NCI-H1092 (cell line): ENCODE measurements around the gene CHFR.
"Not testable (repeated sequence)": the region's sequence is repeated elsewhere in the genome, so short reads cannot be mapped to it uniquely, and the experiment has no call there.

ENCODE experiments used
- DNase-seq: peaks from one replicate; lab custom pipeline; 2025; lab: John Stamatoyannopoulos, UW

Gene CHFR

GRCh38 chr12:132807295-132808092, 79.9 kb downstream of the CHFR start:
- DNase-seq: no peak

GRCh38 chr12:132806857-132807256, 80.5 kb downstream of the CHFR start:
- no peak for DNase-seq

DNA sequence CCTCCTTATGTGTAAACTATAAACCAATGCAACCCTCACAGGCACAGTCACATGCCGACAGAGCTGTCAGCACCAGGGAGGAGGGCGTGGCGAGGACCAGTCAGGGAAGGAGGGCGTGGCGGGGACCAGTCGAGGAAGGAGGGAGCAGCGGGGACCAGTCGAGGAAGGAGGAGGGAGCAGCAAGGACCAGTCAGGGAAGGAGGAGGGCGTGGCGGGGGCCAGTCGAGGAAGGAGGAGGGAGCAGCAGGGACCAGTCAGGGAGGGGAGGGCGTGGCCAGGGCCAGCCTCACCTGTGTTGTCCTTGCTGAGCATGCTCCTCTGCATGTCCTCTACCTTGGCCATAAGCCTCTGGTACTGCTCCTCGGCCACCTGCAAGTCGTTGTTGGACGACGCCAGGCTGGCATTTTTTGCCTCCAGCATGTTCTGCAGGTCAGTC, 83.0 kb downstream of the CHFR start:
- no peak for DNase-seq

DNA sequence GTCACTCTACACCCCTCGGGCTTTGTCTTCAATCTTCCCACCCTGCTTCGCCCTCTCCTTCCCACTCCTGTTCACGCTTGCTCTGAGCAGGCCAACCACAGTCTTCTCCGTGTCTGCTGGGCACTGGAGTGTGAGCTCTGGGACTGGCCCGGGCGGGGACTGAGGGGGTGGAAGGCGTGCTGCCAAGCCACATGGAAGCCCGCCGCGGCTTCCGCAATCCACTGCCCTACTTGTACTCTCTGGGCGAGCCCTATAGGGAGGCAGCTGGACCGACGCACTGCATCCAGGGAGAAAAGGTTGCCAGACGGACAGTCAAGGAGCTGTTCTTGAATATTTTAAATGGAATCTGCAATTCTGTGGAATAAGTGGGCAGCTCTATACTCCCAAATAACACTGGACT, 83.5 kb downstream of the CHFR start:
- no peak for DNase-seq

GRCh38 chr12:132803125-132803524, 84.3 kb downstream of the CHFR start:
- no peak for DNase-seq

DNA sequence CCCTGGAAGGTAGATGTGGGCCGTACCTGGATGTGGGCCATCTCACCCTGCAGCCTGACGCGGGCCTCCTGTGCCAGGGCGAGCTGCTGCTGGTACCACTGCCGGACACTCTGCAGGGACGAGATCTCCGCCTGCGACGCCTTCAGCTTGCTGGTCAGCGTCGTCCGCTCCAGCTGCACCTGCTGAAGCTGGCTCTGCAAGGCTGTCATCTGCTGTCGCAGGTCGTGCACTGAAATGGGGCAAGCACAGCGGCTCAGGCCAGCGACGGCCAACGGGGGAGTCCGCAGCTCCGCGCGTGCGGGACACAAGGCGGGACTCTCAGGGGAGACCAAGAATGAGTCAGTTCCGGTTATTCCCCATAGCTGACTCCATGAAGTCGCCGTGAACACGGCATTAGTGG, 85.7 kb downstream of the CHFR start:
- DNase-seq: no peak

DNA sequence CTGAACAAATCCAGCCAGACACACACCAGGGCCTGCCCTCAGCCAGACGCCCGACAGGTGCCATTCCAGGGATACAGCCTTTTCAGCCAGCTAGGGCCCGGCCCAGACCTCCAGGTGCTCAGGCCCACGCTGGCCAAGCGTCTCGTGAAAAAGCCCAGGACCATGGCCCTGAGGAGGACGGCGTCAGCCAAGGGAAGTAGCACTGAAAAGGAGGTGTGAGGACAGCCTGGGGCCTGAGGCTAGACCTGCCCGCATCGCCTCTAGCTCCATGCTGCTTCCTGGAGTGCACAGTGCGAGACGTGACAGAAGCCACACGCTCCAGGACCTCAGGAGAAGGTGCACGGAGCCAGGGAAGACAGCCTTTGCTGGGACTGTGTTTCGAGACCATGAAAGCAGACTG, 88.6 kb downstream of the CHFR start:
- DNase-seq: no peak

DNA sequence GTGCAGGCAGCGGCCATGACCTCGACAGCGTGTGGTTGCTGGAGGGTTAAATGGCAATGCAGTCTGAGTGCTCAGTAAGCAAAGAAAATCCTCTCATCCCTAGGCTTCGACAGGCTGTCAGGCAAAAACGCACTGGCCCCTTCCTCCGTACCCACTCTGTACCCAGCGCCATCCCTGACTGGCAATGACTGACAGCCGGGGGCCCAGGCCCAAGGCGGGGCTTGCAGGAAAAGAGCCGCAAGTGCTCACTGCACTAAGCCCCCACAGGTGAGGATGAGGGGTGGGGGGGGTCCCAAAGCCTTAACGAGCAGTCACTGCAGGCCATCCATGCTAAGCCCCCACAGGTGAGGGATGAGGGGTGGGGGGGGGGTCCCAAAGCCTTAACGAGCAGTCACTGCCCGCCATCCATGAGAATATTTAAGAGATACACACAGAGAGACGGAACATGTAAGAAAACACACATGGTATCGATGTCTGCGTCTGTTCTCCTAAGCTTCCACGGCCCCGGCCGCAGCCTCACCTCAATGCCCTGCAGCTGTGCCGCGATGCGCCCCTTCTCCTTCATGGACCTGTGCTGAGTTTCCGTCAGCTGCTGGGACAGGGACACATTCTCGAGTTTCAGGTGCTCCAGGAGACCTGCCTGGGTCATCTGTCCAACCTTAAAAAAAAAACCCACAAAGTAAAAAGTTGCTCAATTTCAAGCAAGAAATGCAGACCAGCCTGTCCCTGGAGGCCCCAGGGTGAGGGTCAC, 89.4 kb downstream of the CHFR start:
- no peak for DNase-seq

GRCh38 chr12:132795847-132796246, 91.6 kb downstream of the CHFR start:
- no peak for DNase-seq

GRCh38 chr12:132791940-132792339, 95.5 kb downstream of the CHFR start:
- DNase-seq: not testable (repeated sequence)

GRCh38 chr12:132789099-132789471, 98.3 kb downstream of the CHFR start:
- DNase-seq: no peak

- DNase-seq: no peak
Measured at GRCh38 chr12:132788375-132789098, 98.9 kb downstream of the CHFR start.

DNA sequence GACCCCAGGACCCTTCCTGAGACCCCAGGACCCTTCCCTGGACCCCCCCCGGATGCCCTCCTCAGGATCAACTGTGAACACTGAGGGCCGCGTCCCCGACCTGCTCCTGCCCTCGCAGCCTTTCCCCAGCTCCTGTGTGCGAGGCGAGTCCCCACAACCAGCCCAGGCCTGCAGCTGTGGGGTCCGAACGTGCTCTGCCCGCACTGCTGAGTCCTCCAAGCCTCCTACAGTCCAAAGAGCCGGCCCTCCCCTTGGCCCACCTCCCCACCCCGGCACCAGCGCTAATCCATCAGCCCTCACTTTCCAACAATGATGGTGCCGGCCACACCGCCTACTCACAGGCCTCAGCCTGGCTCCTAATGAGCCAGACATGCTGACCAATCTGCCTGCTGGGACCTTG, 99.5 kb downstream of the CHFR start:
- no peak for DNase-seq

DNA sequence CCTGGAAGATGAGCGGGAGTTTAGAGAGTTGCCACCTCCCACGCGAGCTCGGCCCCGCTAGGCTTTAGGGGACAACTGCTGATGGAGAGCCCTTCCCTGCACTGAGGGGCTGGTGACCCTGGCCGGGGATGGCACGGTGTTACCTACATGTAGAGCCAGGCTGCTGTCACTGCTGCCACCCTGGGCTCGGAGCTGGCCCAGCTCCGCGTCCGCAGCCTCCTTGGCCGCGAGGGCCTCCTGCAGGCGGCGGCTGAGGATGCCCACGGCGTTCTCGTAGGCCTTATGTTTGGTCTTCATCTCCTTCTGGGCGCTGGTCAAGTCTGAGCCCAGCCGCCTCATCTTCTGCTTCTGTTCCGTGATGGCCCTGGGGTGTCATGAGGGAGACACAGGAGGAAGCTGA, 101.2 kb downstream of the CHFR start:
- no peak for DNase-seq

GRCh38 chr12:132784580-132784979, 102.8 kb downstream of the CHFR start:
- no peak for DNase-seq

DNA sequence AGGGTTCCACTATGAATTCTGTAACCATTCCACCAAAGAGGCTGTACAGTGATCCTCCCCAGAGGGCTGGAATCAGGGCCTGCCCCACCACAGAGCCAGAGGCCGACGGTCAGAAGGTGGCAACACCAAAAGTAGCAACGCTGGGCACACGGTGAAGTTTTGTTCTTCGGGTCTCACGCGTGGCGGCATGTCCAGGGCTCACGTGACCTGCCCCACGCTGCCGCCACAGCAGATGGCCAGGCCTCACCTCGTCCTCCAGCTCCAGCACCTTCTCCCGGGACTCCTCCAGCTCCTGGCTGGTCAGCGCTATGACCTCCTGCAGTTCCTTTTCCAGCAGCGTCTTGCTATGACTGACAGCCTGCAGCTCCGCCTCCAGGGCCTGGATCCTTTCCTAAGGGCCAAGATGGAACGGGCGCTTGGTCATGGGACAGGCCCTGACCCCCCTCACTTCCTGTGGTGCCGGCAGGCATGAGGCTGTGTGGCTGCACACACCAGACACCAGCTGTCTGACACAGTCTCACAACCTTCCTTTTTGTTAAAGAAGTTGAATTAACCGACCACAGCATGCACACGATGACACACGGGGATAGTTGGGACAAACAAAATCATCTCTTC, 103.4 kb downstream of the CHFR start:
- no peak for DNase-seq
